GM12878 (cell line): ENCODE results near the gene BMPR1B. TPM values are rescaled to one million over a fixed set of nuclear protein-coding genes. Genes with fewer than 3 reads are reported as not detected.

Experiments
- BACH1 ChIP-seq: fragments of 450-650 bp; IDR thresholded peaks from 2 replicates; pipeline ENCODE4 v1.6.1; 2017; ENCODE audit warnings: mild to moderate bottlenecking, borderline replicate concordance
- GATAD2B ChIP-seq: fragments of 450-650 bp; conservative IDR thresholded peaks from 2 replicates; pipeline ENCODE4 v1.6.1; 2017; ENCODE audit warnings: low read depth, mild to moderate bottlenecking, moderate library complexity
- JUNB ChIP-seq: IDR thresholded peaks from 2 replicates; pipeline ENCODE4 v1.6.1; 2016; ENCODE audit warnings: antibody characterized with exemption, mild to moderate bottlenecking
- NFXL1 ChIP-seq: fragments of 450-650 bp; IDR thresholded peaks from 2 replicates; pipeline ENCODE4 v1.6.1; 2017; ENCODE audit warnings: antibody characterized with exemption, mild to moderate bottlenecking, borderline replicate concordance
- RAD51 ChIP-seq: fragments of 450-650 bp; IDR thresholded peaks from 2 replicates; pipeline ENCODE4 v1.6.1; 2016; ENCODE audit warnings: moderate library complexity, mild to moderate bottlenecking, inconsistent platforms
- RFX5 ChIP-seq: IDR thresholded peaks from 2 replicates; pipeline ENCODE4 v1.6.1; 2011; ENCODE audit warnings: low read depth, low read length, improper control_type of control experiment
- SPI1 ChIP-seq: IDR thresholded peaks from 2 replicates; pipeline ENCODE4 v1.6.1; 2011; ENCODE audit warnings: low read depth, mild to moderate bottlenecking, low read length, moderate library complexity, borderline replicate concordance; ENCODE audit not compliant: insufficient read depth
- polyA plus RNA-seq, 11 experiments: library from polyadenylated mRNA; depleted of rRNA in 4 of 11; unstranded in 6 of 11; stranded (reverse) in 5 of 11; fragments of >200 nt; fragmentation: Nextera tagmentation in 4 of 11; fragmentation: Illumina TruSeq in 1 of 11; extraction: Ambion mirVana in 4 of 11; extraction: Trizol in 1 of 11; gene quantifications; 1 replicate in 1 of 11; 2 replicates in 10 of 11; pipeline versions ENCODE4 v1.2.1 to v1.2.3, GENCODE V29; 2011 to 2016; ENCODE audit warnings: inconsistent platforms in 2 of 11, missing spikeins in 2 of 11, low read depth in 1 of 11
- total RNA-seq, 4 experiments: library from RNA; depleted of rRNA in 3 of 4; stranded (reverse); fragments of >200 nt in 3 of 4; fragmentation: Illumina TruSeq in 1 of 4; extraction: Trizol in 1 of 4; gene quantifications; 2 replicates each; pipeline versions ENCODE4 v1.2.1 to v1.2.3, GENCODE V29; 2013 to 2021
- TF ChIP-seq, protein P1 (sequence below): IDR thresholded peaks from 2 replicates; pipeline ENCODE4 v1.6.1; 2012; ENCODE audit warnings: improper control_type of control experiment, low read depth, low read length; ENCODE audit not compliant: insufficient replicate concordance
- TF ChIP-seq, protein P2 (sequence below): fragments of 450-650 bp; IDR thresholded peaks from 2 replicates; pipeline ENCODE4 v1.6.1; 2018; ENCODE audit warnings: borderline replicate concordance, mild to moderate bottlenecking; ENCODE audit not compliant: partially characterized antibody

The BMPR1B gene
- total and polyA plus RNA-seq, 10 of the 15 experiments (the other 5 are each of a cell fraction or from before 2014, with no cell fraction given), result not detected

- TF ChIP-seq, protein P1, sequence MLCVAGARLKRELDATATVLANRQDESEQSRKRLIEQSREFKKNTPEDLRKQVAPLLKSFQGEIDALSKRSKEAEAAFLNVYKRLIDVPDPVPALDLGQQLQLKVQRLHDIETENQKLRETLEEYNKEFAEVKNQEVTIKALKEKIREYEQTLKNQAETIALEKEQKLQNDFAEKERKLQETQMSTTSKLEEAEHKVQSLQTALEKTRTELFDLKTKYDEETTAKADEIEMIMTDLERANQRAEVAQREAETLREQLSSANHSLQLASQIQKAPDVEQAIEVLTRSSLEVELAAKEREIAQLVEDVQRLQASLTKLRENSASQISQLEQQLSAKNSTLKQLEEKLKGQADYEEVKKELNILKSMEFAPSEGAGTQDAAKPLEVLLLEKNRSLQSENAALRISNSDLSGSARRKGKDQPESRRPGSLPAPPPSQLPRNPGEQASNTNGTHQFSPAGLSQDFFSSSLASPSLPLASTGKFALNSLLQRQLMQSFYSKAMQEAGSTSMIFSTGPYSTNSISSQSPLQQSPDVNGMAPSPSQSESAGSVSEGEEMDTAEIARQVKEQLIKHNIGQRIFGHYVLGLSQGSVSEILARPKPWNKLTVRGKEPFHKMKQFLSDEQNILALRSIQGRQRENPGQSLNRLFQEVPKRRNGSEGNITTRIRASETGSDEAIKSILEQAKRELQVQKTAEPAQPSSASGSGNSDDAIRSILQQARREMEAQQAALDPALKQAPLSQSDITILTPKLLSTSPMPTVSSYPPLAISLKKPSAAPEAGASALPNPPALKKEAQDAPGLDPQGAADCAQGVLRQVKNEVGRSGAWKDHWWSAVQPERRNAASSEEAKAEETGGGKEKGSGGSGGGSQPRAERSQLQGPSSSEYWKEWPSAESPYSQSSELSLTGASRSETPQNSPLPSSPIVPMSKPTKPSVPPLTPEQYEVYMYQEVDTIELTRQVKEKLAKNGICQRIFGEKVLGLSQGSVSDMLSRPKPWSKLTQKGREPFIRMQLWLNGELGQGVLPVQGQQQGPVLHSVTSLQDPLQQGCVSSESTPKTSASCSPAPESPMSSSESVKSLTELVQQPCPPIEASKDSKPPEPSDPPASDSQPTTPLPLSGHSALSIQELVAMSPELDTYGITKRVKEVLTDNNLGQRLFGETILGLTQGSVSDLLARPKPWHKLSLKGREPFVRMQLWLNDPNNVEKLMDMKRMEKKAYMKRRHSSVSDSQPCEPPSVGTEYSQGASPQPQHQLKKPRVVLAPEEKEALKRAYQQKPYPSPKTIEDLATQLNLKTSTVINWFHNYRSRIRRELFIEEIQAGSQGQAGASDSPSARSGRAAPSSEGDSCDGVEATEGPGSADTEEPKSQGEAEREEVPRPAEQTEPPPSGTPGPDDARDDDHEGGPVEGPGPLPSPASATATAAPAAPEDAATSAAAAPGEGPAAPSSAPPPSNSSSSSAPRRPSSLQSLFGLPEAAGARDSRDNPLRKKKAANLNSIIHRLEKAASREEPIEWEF, result no peak
- TF ChIP-seq, protein P2, sequence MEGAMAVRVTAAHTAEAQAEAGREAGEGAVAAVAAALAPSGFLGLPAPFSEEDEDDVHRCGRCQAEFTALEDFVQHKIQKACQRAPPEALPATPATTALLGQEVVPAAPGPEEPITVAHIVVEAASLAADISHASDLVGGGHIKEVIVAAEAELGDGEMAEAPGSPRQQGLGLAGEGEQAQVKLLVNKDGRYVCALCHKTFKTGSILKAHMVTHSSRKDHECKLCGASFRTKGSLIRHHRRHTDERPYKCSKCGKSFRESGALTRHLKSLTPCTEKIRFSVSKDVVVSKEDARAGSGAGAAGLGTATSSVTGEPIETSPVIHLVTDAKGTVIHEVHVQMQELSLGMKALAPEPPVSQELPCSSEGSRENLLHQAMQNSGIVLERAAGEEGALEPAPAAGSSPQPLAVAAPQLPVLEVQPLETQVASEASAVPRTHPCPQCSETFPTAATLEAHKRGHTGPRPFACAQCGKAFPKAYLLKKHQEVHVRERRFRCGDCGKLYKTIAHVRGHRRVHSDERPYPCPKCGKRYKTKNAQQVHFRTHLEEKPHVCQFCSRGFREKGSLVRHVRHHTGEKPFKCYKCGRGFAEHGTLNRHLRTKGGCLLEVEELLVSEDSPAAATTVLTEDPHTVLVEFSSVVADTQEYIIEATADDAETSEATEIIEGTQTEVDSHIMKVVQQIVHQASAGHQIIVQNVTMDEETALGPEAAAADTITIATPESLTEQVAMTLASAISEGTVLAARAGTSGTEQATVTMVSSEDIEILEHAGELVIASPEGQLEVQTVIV, result no peak
- TF ChIP-seq BACH1 (no peak), GATAD2B (no peak), RFX5 (no peak), NFXL1 (no peak), SPI1 (no peak), JUNB (no peak), RAD51 (no peak)
Observed at GRCh38 chr4:94897023-94897422, 139.3 kb downstream of the BMPR1B start (continued).
